HG03571 (cell line): ENCODE measurements around the gene ECE1.

ENCODE experiments used
- ATAC-seq: cut with Tn5 transposase; IDR thresholded peaks from one replicate; pipeline ENCODE4 v1.9.1; 2021; ENCODE audit not compliant: unreplicated experiment

ECE1 gene

DNA sequence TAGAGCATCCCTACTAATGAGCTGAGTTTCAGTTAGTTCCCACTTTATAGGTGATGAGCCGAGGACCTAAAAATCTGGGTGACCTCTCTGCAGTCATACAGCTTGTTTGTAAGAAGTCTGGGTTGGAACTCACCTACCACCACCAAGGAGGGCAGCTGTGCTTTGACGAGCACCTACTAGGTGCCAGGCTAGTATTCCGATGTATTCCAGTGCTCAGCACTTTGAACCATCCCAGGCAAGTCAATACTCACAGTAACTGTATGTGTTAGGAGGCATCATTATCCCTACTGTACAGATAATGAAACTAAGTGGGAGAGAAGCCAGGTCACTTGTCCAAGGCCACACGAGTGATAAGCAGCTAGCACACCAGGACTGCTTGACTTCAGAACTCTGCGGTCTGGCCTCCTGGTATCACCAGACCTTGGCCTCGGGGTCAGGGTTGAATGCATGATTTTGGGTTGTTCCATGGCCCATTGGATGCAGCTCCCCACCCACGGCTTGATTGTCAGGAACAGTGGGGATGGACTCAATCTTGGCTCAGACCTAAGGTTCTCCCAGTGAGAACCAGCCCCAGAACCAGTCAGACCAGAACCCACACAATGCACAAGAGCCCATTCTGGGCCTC is 20.7 kb downstream of the ECE1 start:
- no peak for ATAC-seq

GRCh38 chr1:21268281-21269239 is 21.7 kb downstream of the ECE1 start:
- ATAC-seq, result no peak

- no peak for ATAC-seq
These were observed 22.8 kb downstream of the ECE1 start for GRCh38 chr1:21267191-21268077.

- no peak for ATAC-seq
These were observed 24.0 kb downstream of the ECE1 start for GRCh38 chr1:21266119-21266774.

DNA sequence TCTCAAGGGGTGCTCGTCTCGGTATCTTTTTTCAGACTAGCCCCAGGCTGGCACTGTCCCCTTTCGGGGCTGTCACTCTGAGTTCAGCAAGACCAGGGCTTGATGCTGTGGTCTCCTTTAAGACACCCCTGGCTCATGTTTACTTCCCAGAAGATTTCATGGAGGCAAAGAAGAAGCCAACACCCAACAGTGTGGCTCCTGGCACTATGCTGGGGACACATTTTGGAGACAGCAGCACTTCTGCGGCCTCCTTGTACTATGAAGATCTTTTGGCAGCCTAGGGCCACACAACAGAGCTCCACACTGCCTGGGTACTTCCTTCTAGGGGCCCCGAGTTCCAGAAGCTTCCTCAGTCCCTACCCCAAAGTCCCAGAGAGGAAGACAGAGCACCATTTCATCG is 24.6 kb downstream of the ECE1 start:
- no peak for ATAC-seq

DNA sequence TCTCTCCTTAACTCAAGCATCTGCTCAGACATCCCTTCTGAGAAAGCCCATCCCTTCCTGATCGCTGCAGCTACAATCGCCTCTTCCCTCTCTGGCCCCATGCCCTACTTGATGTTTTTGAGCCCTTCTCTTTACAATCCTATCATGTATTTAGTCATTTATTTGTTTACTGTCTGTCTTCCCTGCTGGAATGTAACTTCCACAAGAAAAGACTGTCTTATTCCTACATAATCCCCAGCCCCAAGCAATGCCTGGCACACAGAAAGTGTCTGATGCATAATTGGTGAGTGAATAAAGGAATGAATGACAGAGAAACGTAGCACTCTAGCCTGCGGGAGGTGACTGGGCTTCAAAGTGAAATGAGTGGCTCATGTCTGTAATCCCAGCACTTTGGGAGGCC is 25.4 kb downstream of the ECE1 start:
- no peak for ATAC-seq

GRCh38 chr1:21263653-21264225 is 26.5 kb downstream of the ECE1 start:
- ATAC-seq, result no peak

DNA sequence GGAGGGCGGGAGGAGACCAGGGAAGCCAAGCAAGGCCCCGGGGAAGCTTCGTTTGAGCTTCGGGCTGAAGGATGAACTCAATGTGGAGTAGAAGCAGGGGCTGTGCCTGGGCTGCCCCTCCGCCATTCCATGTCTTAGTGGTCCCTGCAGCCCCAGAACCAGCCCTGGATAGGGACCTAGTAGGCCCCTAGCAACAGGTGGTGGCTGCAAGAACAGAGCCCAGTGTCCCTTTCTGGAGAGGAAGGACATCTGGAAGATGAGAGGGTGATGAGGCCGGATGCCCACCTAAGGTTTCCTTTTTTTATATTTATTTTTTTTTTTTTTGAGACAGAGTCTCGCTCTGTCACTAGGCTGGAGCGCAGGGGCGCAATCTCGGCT is 27.2 kb downstream of the ECE1 start:
- no peak for ATAC-seq

- no peak for ATAC-seq
These were observed 27.8 kb downstream of the ECE1 start for GRCh38 chr1:21262293-21263051.

GRCh38 chr1:21261551-21262292 is 28.5 kb downstream of the ECE1 start:
- ATAC-seq, result no peak

DNA sequence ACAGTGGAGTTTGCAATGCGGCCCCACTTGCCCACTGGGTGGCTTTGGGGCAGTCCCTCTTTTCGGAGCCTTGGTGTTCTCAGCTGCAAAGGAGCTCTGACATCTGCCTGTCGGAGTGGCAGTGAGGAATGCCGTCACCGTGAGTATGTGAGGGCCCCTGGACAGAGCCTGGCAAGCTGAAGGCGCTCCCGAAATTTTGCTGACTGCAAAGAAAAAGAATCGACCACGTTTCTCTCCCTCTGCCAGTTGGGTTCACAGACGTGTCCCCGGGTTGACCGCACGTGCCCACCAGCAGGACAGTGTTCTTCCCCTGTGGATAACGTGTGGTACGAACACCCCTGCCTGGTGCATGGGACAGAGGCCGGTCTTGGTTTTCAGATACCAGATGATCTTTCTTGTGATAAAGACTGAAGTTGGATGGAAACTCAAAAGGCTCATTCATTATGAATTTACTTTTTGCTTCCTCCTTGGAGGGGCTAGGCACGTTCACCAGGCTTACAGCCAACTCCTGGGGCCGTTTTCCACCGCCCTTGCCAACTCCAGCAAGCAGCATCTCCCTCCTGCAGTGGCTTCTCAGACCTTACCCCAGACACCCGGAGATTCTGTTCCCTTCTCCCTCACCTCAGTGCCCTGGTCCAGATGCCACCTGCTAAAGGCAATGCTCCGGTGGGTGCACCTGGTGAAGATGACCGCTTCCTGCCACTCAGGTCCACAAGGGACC is 29.7 kb downstream of the ECE1 start:
- no peak for ATAC-seq

DNA sequence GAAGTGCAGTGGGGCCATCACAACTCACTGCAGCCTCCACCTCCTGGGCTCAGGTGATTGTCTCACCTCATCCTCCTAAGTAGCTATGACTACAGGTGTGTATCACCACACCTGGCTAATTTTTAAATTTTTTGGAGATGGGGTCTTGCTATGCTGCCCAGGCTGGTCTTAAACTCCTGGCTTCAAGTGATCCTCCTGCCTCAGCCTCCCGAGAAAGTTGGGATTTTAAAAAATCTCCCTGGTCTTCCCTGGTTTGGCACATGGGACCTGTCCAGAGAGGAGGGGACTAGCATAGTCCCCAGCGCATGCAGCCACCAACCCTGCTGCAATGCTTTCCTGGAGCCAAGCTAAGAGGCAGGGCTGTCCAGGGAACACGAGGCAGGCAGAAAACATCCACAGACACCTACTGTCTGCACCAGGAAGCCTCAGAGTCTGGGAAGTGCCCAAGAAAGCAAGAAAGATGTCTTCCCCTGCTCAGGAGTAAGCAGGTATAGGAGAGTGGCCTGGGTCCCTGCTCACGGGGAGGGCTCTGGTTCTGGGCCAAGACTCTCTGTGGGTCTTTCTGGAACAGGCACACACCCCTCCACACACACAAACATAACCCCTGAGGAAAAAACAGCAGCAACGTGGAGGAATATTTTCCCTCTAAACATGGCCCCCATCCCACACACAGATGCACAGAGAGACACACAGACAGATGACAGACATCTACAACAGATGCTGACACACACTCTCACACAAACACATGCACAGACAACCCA is 30.8 kb downstream of the ECE1 start:
- ATAC-seq, result no peak

- no peak for ATAC-seq
These were observed 31.7 kb downstream of the ECE1 start for GRCh38 chr1:21258331-21259134.

DNA sequence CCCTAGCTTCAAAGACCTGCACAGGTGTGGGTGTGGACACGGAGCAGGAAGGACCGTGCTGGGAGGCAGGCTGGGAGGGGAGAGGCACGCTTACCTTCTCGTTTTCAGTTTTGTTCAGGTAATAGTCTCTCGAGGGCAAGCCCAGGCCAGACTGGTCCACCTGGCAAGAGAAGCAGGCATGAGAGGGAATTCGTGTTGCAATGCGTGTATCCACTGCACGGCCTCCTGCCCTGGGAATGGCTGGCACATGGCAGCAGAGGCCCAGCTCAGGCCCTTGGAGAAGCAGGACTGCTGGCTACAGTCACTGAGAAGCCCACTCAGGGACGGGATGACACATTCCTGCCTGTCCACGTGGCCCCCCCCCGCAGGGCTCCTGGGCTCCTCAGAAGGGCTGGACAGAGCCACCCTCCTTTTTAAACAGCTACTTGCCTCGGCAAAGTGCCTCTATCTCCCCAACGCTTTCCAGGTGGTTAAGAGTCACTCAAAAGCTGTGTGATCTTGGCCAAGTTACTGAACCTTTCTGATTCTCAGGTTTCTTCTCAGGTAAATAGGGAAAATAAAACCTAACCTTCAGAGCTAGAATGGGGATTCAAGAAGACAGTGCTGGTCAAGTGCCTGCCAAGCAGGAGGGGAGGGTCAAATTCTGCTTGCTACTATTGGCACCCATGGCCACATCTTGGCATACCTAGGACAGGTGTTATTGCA is 32.7 kb downstream of the ECE1 start:
- no peak for ATAC-seq

DNA sequence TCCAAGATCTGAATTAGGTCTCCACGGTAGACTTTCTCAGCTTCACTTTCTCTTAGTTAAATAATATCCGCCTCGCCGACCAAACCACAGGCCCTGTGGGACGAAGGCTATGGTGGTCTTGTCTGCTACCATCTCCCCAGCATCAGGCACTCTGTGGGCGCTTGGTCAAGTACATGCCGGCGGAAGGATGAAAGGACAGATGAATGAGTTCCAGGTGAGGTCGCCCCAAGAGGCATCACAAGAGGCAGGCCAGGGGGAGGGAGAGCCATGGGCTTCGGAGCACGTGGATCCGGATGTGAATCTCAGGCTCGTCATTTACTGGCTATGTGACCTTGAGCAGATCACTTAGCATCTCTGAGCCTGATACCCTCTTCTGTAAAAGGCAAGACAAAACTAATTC is 33.5 kb downstream of the ECE1 start:
- ATAC-seq, result no peak

- ATAC-seq, result no peak
These were observed 34.3 kb downstream of the ECE1 start for GRCh38 chr1:21255943-21256320.
